Measurements from ENCODE around the gene CLCN7. TPM values are rescaled to one million over a fixed set of nuclear protein-coding genes. Genes with fewer than 3 reads are reported as not detected.

The CLCN7 gene
- total and polyA plus RNA-seq, 2 of the 13 experiments (the other 11 are each of a cell fraction or from before 2014, with no cell fraction given), result 24.6 to 25.1 TPM

- TF ChIP-seq RAD51 (IDR thresholded peaks at IDR 0.05; ENCODE audit: borderline replicate concordance) (no peak), ZNF687 (CRISPR knock-in tag; IDR thresholded peaks at IDR 0.05) (peak; percentile 82), DMTF1 (CRISPR knock-in tag; IDR thresholded peaks at IDR 0.05) (no peak), FOXA3 (CRISPR knock-in tag; IDR thresholded peaks at IDR 0.05) (peak; percentile 77), SYNCRIP (IDR thresholded peaks at IDR 0.05; ENCODE audit: insufficient read depth, low read depth, low read length) (no peak), ZNF549 (CRISPR knock-in tag; IDR thresholded peaks at IDR 0.05) (no peak), EHMT2 (IDR thresholded peaks at IDR 0.05; ENCODE audit: borderline replicate concordance, low read depth, low read length) (no peak), AFF4 (CRISPR knock-in tag; IDR thresholded peaks at IDR 0.05) (no peak)
- TF ChIP-seq, protein P1, sequence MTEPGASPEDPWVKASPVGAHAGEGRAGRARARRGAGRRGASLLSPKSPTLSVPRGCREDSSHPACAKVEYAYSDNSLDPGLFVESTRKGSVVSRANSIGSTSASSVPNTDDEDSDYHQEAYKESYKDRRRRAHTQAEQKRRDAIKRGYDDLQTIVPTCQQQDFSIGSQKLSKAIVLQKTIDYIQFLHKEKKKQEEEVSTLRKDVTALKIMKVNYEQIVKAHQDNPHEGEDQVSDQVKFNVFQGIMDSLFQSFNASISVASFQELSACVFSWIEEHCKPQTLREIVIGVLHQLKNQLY (CRISPR knock-in tag; IDR thresholded peaks at IDR 0.05), result peak; percentile 25; the same call in 1 of the 2 replicates
- TF ChIP-seq, protein P2, sequence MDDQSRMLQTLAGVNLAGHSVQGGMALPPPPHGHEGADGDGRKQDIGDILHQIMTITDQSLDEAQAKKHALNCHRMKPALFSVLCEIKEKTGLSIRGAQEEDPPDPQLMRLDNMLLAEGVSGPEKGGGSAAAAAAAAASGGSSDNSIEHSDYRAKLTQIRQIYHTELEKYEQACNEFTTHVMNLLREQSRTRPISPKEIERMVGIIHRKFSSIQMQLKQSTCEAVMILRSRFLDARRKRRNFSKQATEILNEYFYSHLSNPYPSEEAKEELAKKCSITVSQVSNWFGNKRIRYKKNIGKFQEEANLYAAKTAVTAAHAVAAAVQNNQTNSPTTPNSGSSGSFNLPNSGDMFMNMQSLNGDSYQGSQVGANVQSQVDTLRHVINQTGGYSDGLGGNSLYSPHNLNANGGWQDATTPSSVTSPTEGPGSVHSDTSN (CRISPR knock-in tag; IDR thresholded peaks at IDR 0.05; ENCODE audit: borderline replicate concordance), result no peak
- TF ChIP-seq, protein P3, sequence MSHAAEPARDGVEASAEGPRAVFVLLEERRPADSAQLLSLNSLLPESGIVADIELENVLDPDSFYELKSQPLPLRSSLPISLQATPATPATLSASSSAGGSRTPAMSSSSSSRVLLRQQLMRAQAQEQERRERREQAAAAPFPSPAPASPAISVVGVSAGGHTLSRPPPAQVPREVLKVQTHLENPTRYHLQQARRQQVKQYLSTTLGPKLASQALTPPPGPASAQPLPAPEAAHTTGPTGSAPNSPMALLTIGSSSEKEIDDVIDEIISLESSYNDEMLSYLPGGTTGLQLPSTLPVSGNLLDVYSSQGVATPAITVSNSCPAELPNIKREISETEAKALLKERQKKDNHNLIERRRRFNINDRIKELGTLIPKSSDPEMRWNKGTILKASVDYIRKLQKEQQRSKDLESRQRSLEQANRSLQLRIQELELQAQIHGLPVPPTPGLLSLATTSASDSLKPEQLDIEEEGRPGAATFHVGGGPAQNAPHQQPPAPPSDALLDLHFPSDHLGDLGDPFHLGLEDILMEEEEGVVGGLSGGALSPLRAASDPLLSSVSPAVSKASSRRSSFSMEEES (CRISPR knock-in tag; IDR thresholded peaks at IDR 0.05), result peak; percentile 65; the same call in 1 of the 2 replicates
These were observed 43.9 kb downstream of the CLCN7 start, which contains the start of gene PERCC1 (continued) for GRCh38 chr16:1430759-1431496.
